NCI-H2227 (cell line): Measurements from ENCODE around the gene KNDC1.

Experiments
- DNase-seq: peaks from one replicate; lab custom pipeline; 2025; ENCODE audit not compliant: unreplicated experiment; lab: John Stamatoyannopoulos, UW

The KNDC1 gene

GRCh38 chr10:133177380-133178157, 17.6 kb downstream of the KNDC1 start:
- DNase-seq, result no peak

GRCh38 chr10:133178357-133179127, 18.5 kb downstream of the KNDC1 start:
- DNase-seq, result no peak

GRCh38 chr10:133179128-133179520, 19.1 kb downstream of the KNDC1 start:
- DNase-seq, result no peak

GRCh38 chr10:133179651-133180050, 19.6 kb downstream of the KNDC1 start:
- no peak for DNase-seq

- no peak for DNase-seq
Measured at GRCh38 chr10:133180192-133180964, 20.4 kb downstream of the KNDC1 start.

GRCh38 chr10:133180965-133181639, 21.1 kb downstream of the KNDC1 start:
- DNase-seq, result no peak

GRCh38 chr10:133182190-133182589, 22.2 kb downstream of the KNDC1 start:
- no peak for DNase-seq

- no peak for DNase-seq
Measured at GRCh38 chr10:133182791-133183645, 23.0 kb downstream of the KNDC1 start.

GRCh38 chr10:133183646-133184378, 23.8 kb downstream of the KNDC1 start:
- no peak for DNase-seq

GRCh38 chr10:133184591-133185244, 24.7 kb downstream of the KNDC1 start:
- no peak for DNase-seq

GRCh38 chr10:133185421-133185820, 25.4 kb downstream of the KNDC1 start:
- no peak for DNase-seq

GRCh38 chr10:133185916-133186315, 25.9 kb downstream of the KNDC1 start:
- DNase-seq, result no peak

GRCh38 chr10:133186416-133187090, 26.5 kb downstream of the KNDC1 start:
- no peak for DNase-seq

GRCh38 chr10:133187091-133187905, 27.3 kb downstream of the KNDC1 start:
- no peak for DNase-seq

- DNase-seq, result no peak
Measured at GRCh38 chr10:133187906-133188681, 28.1 kb downstream of the KNDC1 start.

GRCh38 chr10:133189256-133189655, 29.2 kb downstream of the KNDC1 start:
- no peak for DNase-seq

- DNase-seq, result no peak
Measured at GRCh38 chr10:133189726-133190125, 29.7 kb downstream of the KNDC1 start.
